ENCODE data around the gene INTS15. TPM values are rescaled to one million over a fixed set of nuclear protein-coding genes. Genes with fewer than 3 reads are reported as not detected.

Gene INTS15
- total and polyA plus RNA-seq, 4 donors = 13.8 to 34.5 (median 22.4) TPM

GRCh38 chr7:6559896-6560295 is 29.9 kb upstream of the INTS15 start:
- Histone ChIP-seq H3K4me1 (ENCODE audit: control insufficient read depth in 5 of 5, insufficient read depth in 5 of 5, low read length in 5 of 5) (no peaks in the 10 kb centered on the region), H3K4me3 (no peak overlapping the region), H3K9me3 (ENCODE audit: control insufficient read depth in 4 of 4, insufficient read depth in 3 of 4, low read length in 3 of 4) (no peaks in the 10 kb centered on the region), H3K36me3 (ENCODE audit: control insufficient read depth in 4 of 4, insufficient read depth in 4 of 4, low read length in 4 of 4) (no peaks in the 10 kb centered on the region), H3K27me3 (ENCODE audit: control insufficient read depth in 3 of 3, insufficient read depth in 3 of 3, low read length in 2 of 3) (no peaks in the 10 kb centered on the region), H3K27ac (ENCODE audit: low read depth in 1 of 2, low read length in 1 of 2) (no peak overlapping the region), H3K9ac (ENCODE audit: insufficient read depth in 1 of 2, low read length in 2 of 2) (no peak overlapping the region)
- ATAC-seq (ENCODE audit: insufficient read depth, low FRiP score) = no peak
- no peak for DNase-seq
- 44 to 52% methylated on average over 3 of the region's 3 CpGs for WGBS, 2 donors
- TF ChIP-seq CTCF (IDR thresholded peaks at IDR 0.05; ENCODE audit: control extremely low read depth, extremely low read depth) = no peak

DNA sequence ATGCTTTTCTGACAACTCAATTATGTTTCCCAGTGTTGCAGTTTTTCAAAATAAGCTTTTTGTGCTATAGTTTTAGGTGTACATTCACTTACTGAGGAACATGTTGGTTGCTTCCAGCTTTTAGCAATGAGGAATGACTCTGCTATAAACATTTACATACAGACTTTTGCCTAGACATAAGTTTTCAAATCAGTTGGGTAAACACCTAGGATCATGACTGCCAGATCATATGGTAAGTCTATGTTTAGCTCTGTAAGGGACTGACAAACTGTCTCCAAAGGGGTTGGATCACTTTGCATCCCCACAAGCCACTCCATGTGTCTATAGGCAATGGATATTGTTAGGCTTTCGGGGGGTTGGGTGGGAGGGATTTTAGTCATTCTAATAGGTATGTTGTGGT is 27.7 kb upstream of the INTS15 start:
- 95 to 97% methylated on average over 1 of the region's 1 CpG for WGBS, 2 donors
- no peaks in the 10 kb centered on the region for H3K27me3 ChIP-seq (ENCODE audit: control insufficient read depth in 3 of 3, insufficient read depth in 3 of 3, low read length in 2 of 3)
- no peak overlapping the region for H3K4me3 ChIP-seq
- H3K4me1 ChIP-seq (ENCODE audit: control insufficient read depth in 5 of 5, insufficient read depth in 5 of 5, low read length in 5 of 5) = no peaks in the 10 kb centered on the region
- no peaks in the 10 kb centered on the region for H3K36me3 ChIP-seq (ENCODE audit: control insufficient read depth in 4 of 4, insufficient read depth in 4 of 4, low read length in 4 of 4)
- H3K9ac ChIP-seq (ENCODE audit: insufficient read depth in 1 of 2, low read length in 2 of 2) = no peak overlapping the region
- no peak overlapping the region for H3K27ac ChIP-seq (ENCODE audit: low read depth in 1 of 2, low read length in 1 of 2)
- DNase-seq (no peak), ATAC-seq (ENCODE audit: insufficient read depth, low FRiP score) (no peak)
- no peaks in the 10 kb centered on the region for H3K9me3 ChIP-seq (ENCODE audit: control insufficient read depth in 4 of 4, insufficient read depth in 3 of 4, low read length in 3 of 4)
- TF ChIP-seq CTCF (IDR thresholded peaks at IDR 0.05; ENCODE audit: control extremely low read depth, extremely low read depth) = no peak

GRCh38 chr7:6563936-6564770 is 25.7 kb upstream of the INTS15 start:
- WGBS, 2 donors = 79 to 89% methylated on average over 12 of the region's 12 CpGs
- no peak for ATAC-seq (ENCODE audit: insufficient read depth, low FRiP score)

More at GRCh38 chr7:6563936-6564770, 25.7 kb upstream of the INTS15 start:
- no peak for DNase-seq
- Histone ChIP-seq H3K27ac (ENCODE audit: low read depth in 1 of 2, low read length in 1 of 2) (no peak overlapping the region), H3K36me3 (ENCODE audit: control insufficient read depth in 4 of 4, insufficient read depth in 4 of 4, low read length in 4 of 4) (no peaks in the 10 kb centered on the region), H3K4me3 (no peak overlapping the region), H3K27me3 (ENCODE audit: control insufficient read depth in 3 of 3, insufficient read depth in 3 of 3, low read length in 2 of 3) (no peaks in the 10 kb centered on the region), H3K9me3 (ENCODE audit: control insufficient read depth in 4 of 4, insufficient read depth in 3 of 4, low read length in 3 of 4) (no peaks in the 10 kb centered on the region), H3K4me1 (ENCODE audit: control insufficient read depth in 5 of 5, insufficient read depth in 5 of 5, low read length in 5 of 5) (no peaks in the 10 kb centered on the region), H3K9ac (ENCODE audit: insufficient read depth in 1 of 2, low read length in 2 of 2) (no peak overlapping the region)
- TF ChIP-seq CTCF (IDR thresholded peaks at IDR 0.05; ENCODE audit: control extremely low read depth, extremely low read depth) = no peak

All from lung (tissue), 12 donors.